Neural cell (in vitro differentiated cells): ENCODE results near the gene TMEM191C.
"Not testable (repeated sequence)": the region's sequence is repeated elsewhere in the genome, so short reads cannot be mapped to it uniquely, and the experiment has no call there.

Experiments
- EZH2 ChIP-seq: fragments of 200-600, 300-800 bp; shearing (Covaris generic), sonication (generic); IDR thresholded peaks from 2 replicates; pipeline ENCODE4 v1.6.1; 2014; ENCODE audit warnings: antibody characterized with exemption, low read length, borderline replicate concordance, mild to moderate bottlenecking; ENCODE audit not compliant: insufficient read depth, poor library complexity, severe bottlenecking
- RAD21 ChIP-seq: fragments of 450-650 bp; conservative IDR thresholded peaks from 2 replicates; pipeline ENCODE4 v1.6.1; 2014; ENCODE audit warnings: antibody characterized with exemption, mild to moderate bottlenecking, moderate library complexity
- REST ChIP-seq: IDR thresholded peaks from 2 replicates; pipeline ENCODE4 v1.6.1; 2012; ENCODE audit warnings: borderline replicate concordance
- SMC3 ChIP-seq: fragments of 450-650 bp; conservative IDR thresholded peaks from 2 replicates; pipeline ENCODE4 v1.6.1; 2014; ENCODE audit warnings: antibody characterized with exemption, mild to moderate bottlenecking, moderate library complexity; ENCODE audit not compliant: poor library complexity
- TF ChIP-seq, protein P1 (sequence below): fragments of 450-650 bp; IDR thresholded peaks from 2 replicates; pipeline ENCODE4 v1.5.1; 2014; ENCODE audit warnings: antibody characterized with exemption, mild to moderate bottlenecking, moderate library complexity; ENCODE audit not compliant: poor library complexity, severe bottlenecking

DNA sequence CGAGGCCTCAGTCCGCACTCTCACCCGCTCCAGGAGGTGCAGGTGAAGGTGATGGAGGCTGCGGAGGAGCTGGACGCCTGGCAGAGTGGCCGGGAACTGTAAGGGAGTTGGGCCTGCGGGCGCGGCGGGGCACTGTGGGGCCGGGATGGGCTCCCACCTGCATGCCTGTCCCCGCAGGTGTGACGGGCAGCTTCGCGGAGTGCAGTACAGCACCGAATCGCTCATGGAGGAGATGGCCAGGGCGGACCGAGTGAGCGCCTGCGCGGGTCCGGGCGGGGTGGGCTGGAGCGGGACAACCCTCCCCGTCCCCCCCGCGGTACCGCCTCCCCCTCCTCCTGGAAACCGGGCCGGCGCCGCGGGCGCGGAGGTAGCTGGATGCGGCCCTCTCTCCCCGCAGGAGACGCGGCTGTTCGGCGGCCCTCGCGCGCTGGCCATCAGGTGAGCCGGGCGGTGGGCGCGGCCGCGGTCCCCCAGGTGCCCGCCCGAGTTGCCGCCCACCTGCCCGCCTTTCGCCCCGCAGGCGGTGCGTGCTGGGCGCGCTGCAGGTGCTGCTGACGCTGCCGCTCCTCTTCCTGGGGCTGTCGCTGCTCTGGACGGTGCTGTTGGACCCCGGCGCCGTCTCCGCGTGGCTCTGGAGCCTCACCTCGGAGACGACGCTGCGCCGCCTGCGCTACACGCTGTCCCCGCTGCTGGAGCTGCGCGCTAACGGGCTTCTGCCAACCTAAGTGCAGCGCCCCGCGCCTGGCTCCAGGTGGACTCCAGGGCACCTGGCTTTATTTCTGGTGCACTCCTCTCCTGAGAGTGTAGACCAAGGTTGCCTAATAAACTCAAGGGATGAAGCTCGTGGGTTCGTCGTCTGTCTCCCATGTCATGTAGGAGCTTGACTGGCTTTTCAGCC lies 2.2 kb downstream of the TMEM191C start:
- TF ChIP-seq, protein P1, sequence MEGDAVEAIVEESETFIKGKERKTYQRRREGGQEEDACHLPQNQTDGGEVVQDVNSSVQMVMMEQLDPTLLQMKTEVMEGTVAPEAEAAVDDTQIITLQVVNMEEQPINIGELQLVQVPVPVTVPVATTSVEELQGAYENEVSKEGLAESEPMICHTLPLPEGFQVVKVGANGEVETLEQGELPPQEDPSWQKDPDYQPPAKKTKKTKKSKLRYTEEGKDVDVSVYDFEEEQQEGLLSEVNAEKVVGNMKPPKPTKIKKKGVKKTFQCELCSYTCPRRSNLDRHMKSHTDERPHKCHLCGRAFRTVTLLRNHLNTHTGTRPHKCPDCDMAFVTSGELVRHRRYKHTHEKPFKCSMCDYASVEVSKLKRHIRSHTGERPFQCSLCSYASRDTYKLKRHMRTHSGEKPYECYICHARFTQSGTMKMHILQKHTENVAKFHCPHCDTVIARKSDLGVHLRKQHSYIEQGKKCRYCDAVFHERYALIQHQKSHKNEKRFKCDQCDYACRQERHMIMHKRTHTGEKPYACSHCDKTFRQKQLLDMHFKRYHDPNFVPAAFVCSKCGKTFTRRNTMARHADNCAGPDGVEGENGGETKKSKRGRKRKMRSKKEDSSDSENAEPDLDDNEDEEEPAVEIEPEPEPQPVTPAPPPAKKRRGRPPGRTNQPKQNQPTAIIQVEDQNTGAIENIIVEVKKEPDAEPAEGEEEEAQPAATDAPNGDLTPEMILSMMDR: not testable (repeated sequence)
- TF ChIP-seq EZH2, RAD21, SMC3, REST: not testable (repeated sequence)
